SJSA1 (cell line): ENCODE data around the gene CLN6. TPM values are rescaled to one million over a fixed set of nuclear protein-coding genes. Genes with fewer than 3 reads are reported as not detected.
A peak's percentile ranks its signal among the peaks of the same experiment; 100 is the strongest.
"Not testable (repeated sequence)": the region's sequence is repeated elsewhere in the genome, so short reads cannot be mapped to it uniquely, and the experiment has no call there.

Experiments used
- DNase-seq, 2 experiments: peaks; one replicate each; pipeline ENCODE4 v3.0.0-alpha.2; 2015 to 2020; ENCODE audit warnings: low spot score in 2 of 2, low read depth in 1 of 2
- H3K27ac ChIP-seq: fragments of 250-450 bp; sonication (Bioruptor Pico); 2 replicates; pipeline ENCODE4 v1.5.1; 2020; ENCODE audit warnings: mild to moderate bottlenecking, moderate library complexity
- H3K27me3 ChIP-seq: fragments of 250-450 bp; sonication (Bioruptor Pico); replicated peaks from 2 replicates; pipeline ENCODE4 v1.5.1; 2020; ENCODE audit warnings: mild to moderate bottlenecking, moderate library complexity
- H3K36me3 ChIP-seq: fragments of 250-450 bp; sonication (Bioruptor Pico); 2 replicates; pipeline ENCODE4 v1.5.1; 2020; ENCODE audit warnings: mild to moderate bottlenecking
- H3K4me1 ChIP-seq: fragments of 250-450 bp; sonication (Bioruptor Pico); replicated peaks from 2 replicates; pipeline ENCODE4 v1.6.1; 2021; ENCODE audit warnings: mild to moderate bottlenecking
- H3K4me3 ChIP-seq: fragments of 250-450 bp; sonication (Bioruptor Pico); 2 replicates; pipeline ENCODE4 v1.5.1; 2020; ENCODE audit warnings: mild to moderate bottlenecking
- H3K9me3 ChIP-seq: fragments of 250-450 bp; sonication (Bioruptor Pico); replicated peaks from 2 replicates; pipeline ENCODE4 v1.5.1; 2020; ENCODE audit warnings: mild to moderate bottlenecking
- total RNA-seq: library from RNA; depleted of rRNA; stranded (reverse); fragments of >200 nt; shearing (Covaris generic); gene quantifications from 2 replicates; pipeline ENCODE4 v1.2.3, GENCODE V29; 2014

Gene CLN6
- total RNA-seq, 1 experiment from 2014 or later, result 30.3 TPM

DNA sequence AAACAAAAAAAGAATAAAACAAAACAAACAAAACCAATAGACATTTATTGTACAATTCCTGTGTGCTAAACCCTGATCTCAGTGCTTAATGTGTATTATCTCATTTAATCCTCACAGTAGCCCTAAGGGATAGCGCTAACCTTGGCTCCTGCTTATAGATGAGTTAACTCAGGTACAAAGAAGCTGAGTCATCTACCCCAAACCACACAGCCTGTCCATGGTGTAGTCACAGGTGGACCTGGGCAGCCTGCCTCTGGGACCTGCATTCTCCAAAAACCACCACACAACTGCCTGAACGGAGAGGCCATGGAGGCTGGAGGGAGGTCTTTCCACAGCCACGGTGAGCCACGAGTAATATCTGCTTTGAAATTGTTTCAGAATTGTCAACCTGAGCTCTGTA, 5.5 kb upstream of the CLN6 start:
- no peak overlapping the region for H3K27ac ChIP-seq
- no peaks in the 10 kb centered on the region for H3K9me3 ChIP-seq
- H3K4me1 ChIP-seq, result peaks cover 19% of the 10 kb centered on the region
- no peak for DNase-seq
- H3K4me3 ChIP-seq, result no peak overlapping the region
- H3K36me3 ChIP-seq, result no peaks in the 10 kb centered on the region
- no peaks in the 10 kb centered on the region for H3K27me3 ChIP-seq

DNA sequence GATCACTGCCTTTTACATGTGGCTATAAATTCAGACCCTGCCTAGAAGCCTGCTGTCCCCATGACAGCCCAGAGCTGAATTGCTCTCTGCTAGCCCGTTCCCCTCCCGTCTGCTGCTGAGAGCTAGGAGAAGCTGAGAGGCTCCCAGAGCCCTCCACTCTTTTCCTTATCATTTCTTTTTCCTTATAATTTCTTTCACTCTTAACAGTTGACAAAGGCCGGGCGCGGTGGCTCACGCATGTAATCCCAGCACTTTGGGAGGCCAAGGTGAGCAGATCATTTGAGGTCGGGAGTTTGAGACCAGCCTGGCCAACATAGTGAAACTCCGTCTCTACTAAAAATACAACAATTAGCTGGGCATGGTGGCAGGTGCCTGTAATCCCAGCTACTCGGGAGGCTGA, 5.0 kb upstream of the CLN6 start:
- H3K4me3 ChIP-seq, H3K27me3 ChIP-seq, H3K36me3 ChIP-seq, H3K9me3 ChIP-seq, H3K27ac ChIP-seq, DNase-seq: not testable (repeated sequence)
- peaks cover 22% of the 10 kb centered on the region for H3K4me1 ChIP-seq

DNA sequence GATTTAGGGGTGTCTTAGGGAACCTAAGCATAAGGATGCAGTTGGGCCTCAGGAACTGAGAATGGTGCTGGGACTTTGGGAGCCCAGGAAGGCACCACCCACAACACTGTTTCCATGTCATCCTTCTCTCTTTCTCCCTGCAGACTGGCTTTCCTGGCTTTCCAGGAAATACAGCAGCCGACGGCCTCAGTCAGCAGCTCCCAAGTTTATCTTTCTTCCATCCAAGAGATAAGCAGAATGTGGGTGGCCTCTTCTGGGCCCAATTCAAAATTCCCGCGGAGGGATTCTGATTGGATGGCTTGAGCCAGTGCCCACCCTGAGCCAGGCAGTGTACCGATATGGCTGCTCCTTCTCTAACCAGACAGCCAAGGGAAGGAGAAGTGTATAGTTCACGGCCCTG, 4.5 kb upstream of the CLN6 start:
- Histone ChIP-seq H3K27me3 (no peaks in the 10 kb centered on the region), H3K9me3 (no peaks in the 10 kb centered on the region), H3K27ac (no peak overlapping the region), H3K4me1 (peaks cover 22% of the 10 kb centered on the region), H3K36me3 (peaks cover 4% of the 10 kb centered on the region), H3K4me3 (no peak overlapping the region)
- peak; percentile 74 to 80 for DNase-seq

DNA sequence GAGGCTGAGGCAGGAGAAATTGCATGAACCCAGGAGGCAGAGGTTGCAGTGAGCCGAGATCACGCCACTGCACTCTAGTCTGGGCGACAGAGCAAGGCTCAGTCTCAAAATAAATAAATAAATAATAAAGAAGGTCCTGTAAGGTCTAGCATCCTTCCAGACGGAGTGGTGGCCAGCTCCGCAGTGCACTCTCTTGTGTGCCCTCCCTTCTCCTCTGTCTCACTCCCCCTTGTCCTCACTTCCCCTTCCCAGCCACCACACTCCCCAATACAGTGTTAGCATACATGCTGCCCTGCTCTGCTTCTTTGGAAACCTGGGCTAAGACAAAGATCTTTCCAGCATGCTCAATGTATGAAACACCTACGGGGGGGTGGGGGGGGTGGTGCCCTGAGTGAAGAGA, 3.4 kb upstream of the CLN6 start:
- no peaks in the 10 kb centered on the region for H3K9me3 ChIP-seq
- peaks cover 12% of the 10 kb centered on the region for H3K36me3 ChIP-seq
- no peak for DNase-seq
- no peak overlapping the region for H3K27ac ChIP-seq
- no peaks in the 10 kb centered on the region for H3K27me3 ChIP-seq
- peaks cover 29% of the 10 kb centered on the region for H3K4me1 ChIP-seq
- H3K4me3 ChIP-seq, result no peak overlapping the region

- H3K36me3 ChIP-seq, result peaks cover 15% of the 10 kb centered on the region
- H3K27ac ChIP-seq, result no peak overlapping the region
- no peaks in the 10 kb centered on the region for H3K9me3 ChIP-seq
- DNase-seq, result no peak
- peaks cover 34% of the 10 kb centered on the region for H3K4me1 ChIP-seq
- H3K27me3 ChIP-seq, result no peaks in the 10 kb centered on the region
- H3K4me3 ChIP-seq, result no peak overlapping the region
These were observed 2.9 kb upstream of the CLN6 start for GRCh38 chr15:68232449-68232848.

DNA sequence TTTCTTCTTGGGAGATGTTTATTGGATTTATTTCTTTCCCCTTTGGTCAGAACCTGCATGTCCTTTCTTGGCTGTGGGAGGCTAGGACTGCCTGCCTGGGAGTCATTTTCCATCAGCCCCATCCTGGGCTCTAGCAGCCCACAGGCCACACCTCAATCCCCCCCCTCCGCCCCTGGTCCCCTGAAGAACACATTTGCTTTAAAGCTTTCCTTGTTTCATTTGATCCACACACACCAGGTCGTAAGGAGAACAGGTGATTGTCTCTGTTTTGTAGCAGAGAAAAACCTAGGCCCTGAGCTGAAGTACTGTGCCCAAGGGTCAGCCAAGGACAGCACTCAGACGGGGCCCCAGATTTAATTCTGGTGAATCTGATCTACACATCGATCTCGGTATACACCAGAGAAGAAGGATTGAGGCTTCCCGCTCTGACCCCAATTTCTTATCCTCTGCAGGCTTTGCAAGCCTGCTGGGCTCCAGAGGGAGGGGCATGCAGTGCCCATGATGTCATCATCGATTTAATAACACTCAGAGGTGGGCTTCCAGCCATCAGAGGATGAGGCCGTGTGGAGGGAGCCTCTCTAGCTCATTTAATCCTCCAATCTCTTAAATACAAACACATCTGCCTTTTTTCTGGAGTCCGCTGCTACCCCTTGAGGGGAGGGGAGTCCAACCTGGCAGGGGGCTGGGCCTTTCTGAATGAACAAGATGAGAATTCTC, 1.7 kb upstream of the CLN6 start:
- Histone ChIP-seq H3K4me1 (peaks cover 34% of the 10 kb centered on the region), H3K9me3 (no peaks in the 10 kb centered on the region), H3K36me3 (peaks cover 15% of the 10 kb centered on the region), H3K27ac (no peak overlapping the region), H3K4me3 (no peak overlapping the region), H3K27me3 (no peaks in the 10 kb centered on the region)
- DNase-seq, result no peak

DNA sequence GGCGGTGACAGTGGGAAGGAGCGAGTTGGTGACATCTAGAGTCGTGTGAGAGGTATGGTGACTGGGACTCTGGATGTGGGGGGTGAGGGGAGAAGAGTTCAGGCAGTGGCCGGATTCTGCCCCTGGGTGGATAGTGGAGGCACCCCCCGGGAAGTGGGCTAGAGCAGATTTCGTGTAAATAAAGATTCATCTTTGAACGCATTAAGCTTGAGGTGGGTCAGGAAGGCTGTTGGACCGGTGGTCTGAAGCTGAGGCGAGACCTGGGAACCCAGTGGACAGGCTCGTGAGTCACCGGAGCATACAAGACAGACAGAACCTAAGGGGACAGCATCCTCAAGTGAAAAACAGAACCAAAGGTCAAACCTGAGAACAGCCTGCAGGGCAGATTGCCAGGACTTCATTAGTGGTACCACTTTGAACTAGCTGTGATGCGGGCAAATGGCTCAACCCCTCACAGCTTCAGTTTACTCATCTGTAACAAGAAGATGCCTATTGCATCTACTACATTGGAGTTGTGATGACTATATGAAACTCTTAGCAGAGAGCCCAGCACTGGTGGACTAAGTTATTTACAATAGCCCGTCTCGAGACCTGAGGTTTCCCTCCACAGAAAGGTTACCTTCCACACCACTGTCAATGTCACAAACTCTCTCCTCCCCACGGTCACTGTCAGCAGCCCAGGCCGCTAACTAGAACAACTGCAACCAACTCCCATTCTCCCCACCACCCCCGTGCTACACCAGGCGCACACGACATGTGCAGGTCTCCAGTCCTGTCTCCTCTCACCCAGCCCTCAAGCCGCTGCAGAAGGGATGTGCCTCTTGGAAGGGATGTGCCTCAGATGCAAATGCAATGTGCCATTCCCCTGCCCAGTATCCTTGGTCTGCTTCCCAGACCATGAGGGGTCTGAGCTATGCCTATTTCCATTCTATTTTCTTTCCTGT, 901 bp upstream of the CLN6 start:
- Histone ChIP-seq H3K27me3 (no peaks in the 10 kb centered on the region), H3K36me3 (peaks cover 15% of the 10 kb centered on the region), H3K9me3 (no peaks in the 10 kb centered on the region), H3K4me3 (peak overlapping the region; percentile 97), H3K4me1 (peaks cover 34% of the 10 kb centered on the region), H3K27ac (no peak overlapping the region)
- DNase-seq, result no peak

DNA sequence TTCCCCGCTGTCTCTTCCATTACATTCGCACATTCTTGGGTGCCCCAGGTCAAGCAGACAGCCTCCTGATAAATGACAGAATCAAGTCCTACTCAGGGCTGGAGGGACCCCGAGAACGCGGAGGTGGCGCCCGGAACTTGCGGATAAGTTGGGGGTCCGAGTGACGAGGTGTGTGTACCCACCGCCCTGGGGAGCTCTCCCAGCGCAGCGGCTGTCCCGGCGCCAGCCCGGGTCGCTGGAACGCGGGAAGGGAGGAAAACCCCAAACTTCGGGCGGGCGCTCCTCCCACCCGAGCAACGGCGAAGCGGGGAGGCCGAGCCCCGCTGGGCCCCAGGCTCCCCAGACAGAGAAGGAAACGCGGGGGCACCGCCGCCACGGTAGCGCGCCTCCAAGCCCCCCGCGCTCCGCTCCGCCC, 550 bp downstream of the CLN6 start:
- H3K36me3 ChIP-seq, result peaks cover 15% of the 10 kb centered on the region
- peak overlapping the region; percentile 97 for H3K4me3 ChIP-seq
- DNase-seq, result no peak
- H3K4me1 ChIP-seq, result peaks cover 26% of the 10 kb centered on the region
- no peaks in the 10 kb centered on the region for H3K27me3 ChIP-seq
- peak overlapping the region; percentile 87 for H3K27ac ChIP-seq
- H3K9me3 ChIP-seq, result no peaks in the 10 kb centered on the region

DNA sequence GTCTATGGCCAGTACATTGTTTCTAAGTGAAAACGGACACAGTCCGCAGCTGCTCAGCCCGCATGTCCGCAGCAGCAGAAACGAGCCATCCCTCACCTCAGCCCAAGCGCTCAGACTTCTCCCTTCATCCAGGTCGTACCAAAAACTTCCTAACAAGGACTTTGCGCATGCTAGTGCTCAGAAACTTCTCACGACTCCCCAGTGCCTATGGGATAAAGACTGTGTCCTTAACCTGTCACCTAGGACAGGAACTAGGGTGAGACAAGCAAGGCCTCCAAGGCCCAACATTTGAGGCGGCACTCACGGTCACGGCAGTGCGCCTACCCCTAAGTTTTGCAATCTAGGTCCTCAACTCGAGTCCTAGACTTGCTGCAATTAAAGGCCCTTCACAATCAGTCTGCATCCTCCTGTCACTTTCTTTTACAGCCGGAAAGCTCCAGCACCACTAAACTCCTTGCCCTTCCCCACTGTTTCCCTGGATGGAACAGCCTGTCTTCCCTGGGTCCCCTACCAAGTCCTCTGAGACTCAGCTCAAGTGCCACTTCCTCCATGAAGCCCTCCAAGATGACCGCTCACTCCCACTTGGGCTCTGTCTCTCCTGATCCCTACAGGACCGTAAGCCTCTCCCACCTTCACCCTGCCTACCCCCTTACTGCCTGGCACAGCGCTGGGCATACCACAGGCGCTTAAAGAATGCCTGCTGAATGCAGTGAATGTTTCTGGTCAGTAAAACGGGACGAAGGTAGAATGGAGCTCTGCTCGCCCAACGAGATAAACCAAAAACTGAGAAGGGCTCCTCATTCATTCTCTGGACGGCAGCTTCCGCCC, 1.2 kb downstream of the CLN6 start:
- no peaks in the 10 kb centered on the region for H3K9me3 ChIP-seq
- peak overlapping the region; percentile 87 for H3K27ac ChIP-seq
- H3K4me3 ChIP-seq, result peak overlapping the region; percentile 97
- no peak for DNase-seq
- H3K36me3 ChIP-seq, result peaks cover 15% of the 10 kb centered on the region
- H3K27me3 ChIP-seq, result no peaks in the 10 kb centered on the region
- peaks cover 20% of the 10 kb centered on the region for H3K4me1 ChIP-seq

DNA sequence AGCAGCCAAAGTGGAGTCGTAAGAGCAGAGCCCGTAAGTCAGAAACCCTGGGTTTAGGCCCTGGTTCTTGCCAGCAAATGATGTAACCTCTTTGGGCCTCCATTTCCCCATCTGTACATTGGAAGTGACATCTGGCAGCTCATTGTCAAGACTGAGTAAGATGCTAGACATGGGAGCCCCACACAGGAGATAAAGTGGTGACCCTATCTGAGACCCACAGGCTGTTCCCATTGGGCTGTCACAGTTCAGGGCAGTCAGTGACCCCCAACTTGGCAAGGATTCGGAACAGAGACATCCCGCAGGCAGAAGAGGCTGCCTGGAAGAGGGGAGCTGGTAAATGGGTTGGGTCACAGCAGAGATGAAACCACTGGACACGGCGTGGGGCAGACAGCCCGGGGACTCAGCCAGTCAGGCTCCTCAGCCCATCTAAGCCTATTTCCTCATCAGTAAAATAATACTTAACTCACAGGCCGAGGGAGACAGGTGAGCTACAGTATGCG, 1.8 kb downstream of the CLN6 start:
- Histone ChIP-seq H3K27me3 (no peaks in the 10 kb centered on the region), H3K36me3 (peaks cover 15% of the 10 kb centered on the region), H3K9me3 (no peaks in the 10 kb centered on the region), H3K4me1 (peaks cover 19% of the 10 kb centered on the region), H3K27ac (no peak overlapping the region), H3K4me3 (peak overlapping the region; percentile 97; the same call in 1 of the 2 replicates)
- no peak for DNase-seq

DNA sequence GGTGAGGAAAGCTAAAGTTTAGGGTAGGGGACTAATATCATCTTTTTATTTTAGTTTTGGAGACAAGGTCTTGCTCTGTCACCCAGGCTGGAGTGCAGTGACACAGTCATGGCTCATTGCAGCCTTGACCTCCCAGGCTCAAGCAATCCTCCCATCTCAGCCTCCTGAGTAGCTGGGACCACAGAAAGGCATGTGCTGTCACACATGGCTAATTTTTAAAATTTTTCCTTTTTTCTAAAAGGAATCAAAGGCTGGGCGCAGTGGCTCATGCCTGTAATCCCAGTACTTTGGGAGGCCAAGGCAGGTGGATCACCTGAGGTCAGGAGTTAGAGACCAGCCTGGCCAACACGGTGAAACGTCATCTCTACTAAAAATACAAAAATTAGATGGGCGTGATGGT, 4.1 kb downstream of the CLN6 start:
- peaks cover 19% of the 10 kb centered on the region for H3K4me1 ChIP-seq
- not testable (repeated sequence) for H3K27me3 ChIP-seq, DNase-seq, H3K27ac ChIP-seq, H3K9me3 ChIP-seq, H3K4me3 ChIP-seq
- H3K36me3 ChIP-seq, result peaks cover 15% of the 10 kb centered on the region

- Histone ChIP-seq H3K27me3 (no peaks in the 10 kb centered on the region), H3K4me1 (peaks cover 12% of the 10 kb centered on the region), H3K36me3 (peaks cover 16% of the 10 kb centered on the region), H3K4me3 (no peak overlapping the region), H3K27ac (no peak overlapping the region), H3K9me3 (no peaks in the 10 kb centered on the region)
- DNase-seq, result no peak
These were observed 4.8 kb downstream of the CLN6 start for GRCh38 chr15:68224546-68225250.

- H3K27ac ChIP-seq, result no peak overlapping the region
- DNase-seq, result no peak
- H3K9me3 ChIP-seq, result no peaks in the 10 kb centered on the region
- H3K36me3 ChIP-seq, result peaks cover 18% of the 10 kb centered on the region
- no peaks in the 10 kb centered on the region for H3K27me3 ChIP-seq
- H3K4me1 ChIP-seq, result peaks cover 12% of the 10 kb centered on the region
- H3K4me3 ChIP-seq, result no peak overlapping the region
These were observed 5.4 kb downstream of the CLN6 start for GRCh38 chr15:68224108-68224507.
